ENCODE measurements around the gene SLC38A2. TPM values are rescaled to one million over a fixed set of nuclear protein-coding genes. Genes with fewer than 3 reads are reported as not detected.

The SLC38A2 gene
- total RNA-seq, 4 donors from 2014 or later = 186 to 503 (median 368) TPM

DNA sequence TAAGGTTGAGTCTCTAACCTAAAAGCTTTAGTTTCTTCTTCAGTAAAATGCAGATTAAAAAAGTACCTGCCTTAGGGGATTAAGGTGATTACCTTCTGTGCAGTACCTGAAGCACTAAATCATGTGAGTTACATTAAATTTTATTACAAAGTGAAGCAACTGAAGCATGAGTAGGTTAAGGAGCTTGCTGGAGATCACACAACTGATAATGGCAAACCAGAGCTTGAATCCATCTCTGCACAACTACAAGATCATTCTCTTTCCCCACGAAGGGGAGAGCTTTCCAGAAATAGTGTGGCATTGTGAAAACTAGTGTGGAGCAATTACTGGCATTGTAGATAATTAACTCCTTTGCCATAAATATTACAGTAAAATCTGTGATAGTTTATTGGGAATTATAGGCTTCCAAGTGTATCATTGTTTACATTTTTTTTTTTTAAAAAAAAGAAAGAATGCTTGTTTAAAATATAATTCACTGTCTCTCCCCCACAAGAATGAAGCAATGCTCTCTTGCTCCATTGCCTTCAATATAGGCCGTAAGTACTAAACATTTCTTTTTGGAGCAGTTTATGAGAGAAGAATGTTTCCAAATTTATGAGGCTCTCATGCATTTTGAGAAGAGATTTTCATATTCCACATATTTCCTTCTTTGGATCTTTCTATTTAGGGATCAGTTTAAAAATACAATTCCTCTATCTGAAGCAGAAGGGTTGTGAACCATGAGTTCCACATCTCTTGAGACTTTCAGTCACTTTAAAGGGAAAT is 20.5 kb downstream of the SLC38A2 start:
- TF ChIP-seq, protein P1, sequence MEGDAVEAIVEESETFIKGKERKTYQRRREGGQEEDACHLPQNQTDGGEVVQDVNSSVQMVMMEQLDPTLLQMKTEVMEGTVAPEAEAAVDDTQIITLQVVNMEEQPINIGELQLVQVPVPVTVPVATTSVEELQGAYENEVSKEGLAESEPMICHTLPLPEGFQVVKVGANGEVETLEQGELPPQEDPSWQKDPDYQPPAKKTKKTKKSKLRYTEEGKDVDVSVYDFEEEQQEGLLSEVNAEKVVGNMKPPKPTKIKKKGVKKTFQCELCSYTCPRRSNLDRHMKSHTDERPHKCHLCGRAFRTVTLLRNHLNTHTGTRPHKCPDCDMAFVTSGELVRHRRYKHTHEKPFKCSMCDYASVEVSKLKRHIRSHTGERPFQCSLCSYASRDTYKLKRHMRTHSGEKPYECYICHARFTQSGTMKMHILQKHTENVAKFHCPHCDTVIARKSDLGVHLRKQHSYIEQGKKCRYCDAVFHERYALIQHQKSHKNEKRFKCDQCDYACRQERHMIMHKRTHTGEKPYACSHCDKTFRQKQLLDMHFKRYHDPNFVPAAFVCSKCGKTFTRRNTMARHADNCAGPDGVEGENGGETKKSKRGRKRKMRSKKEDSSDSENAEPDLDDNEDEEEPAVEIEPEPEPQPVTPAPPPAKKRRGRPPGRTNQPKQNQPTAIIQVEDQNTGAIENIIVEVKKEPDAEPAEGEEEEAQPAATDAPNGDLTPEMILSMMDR (IDR thresholded peaks at IDR 0.05; ENCODE audit: low read depth) = no peak

DNA sequence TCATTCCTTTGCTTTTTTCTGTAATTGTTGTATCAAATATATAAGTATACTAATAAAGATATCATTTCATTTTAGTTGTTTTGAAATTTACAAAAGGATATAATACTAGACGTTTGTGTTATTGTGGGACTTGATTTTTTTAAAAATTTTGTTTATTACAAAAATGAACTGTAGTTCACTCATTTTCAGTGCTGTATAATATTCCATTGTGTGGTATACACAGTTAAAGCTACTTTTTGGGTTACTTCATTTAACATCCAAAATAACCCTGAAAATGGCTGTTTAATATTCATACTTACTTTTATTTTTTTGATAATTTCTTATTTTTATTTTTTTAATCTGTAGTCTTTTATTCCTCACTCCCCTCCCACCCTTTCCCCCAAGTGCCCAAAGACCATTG is 21.4 kb downstream of the SLC38A2 start:
- TF ChIP-seq, protein P1 (IDR thresholded peaks at IDR 0.05; ENCODE audit: low read depth) = no peak

DNA sequence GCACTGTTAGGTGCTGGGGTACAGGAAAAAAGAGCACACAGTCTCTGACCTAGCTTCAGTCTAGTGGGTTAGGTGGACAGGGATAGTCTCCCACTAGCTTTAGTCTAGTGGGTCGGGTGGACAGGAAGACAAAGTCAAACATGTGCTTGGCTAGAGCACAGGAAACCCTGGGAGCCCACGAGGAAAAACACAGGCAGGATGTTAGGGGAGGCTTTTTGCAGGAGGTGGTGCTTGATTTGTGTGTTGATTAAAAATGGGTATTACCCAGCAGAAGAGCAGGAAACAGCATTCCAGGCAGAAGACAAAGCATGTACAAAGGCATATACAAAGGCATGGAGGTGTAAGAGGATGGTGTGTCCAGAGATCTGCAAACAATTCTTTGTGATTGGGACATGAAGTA is 23.3 kb downstream of the SLC38A2 start:
- TF ChIP-seq, protein P1 (IDR thresholded peaks at IDR 0.05; ENCODE audit: low read depth) = no peak

DNA sequence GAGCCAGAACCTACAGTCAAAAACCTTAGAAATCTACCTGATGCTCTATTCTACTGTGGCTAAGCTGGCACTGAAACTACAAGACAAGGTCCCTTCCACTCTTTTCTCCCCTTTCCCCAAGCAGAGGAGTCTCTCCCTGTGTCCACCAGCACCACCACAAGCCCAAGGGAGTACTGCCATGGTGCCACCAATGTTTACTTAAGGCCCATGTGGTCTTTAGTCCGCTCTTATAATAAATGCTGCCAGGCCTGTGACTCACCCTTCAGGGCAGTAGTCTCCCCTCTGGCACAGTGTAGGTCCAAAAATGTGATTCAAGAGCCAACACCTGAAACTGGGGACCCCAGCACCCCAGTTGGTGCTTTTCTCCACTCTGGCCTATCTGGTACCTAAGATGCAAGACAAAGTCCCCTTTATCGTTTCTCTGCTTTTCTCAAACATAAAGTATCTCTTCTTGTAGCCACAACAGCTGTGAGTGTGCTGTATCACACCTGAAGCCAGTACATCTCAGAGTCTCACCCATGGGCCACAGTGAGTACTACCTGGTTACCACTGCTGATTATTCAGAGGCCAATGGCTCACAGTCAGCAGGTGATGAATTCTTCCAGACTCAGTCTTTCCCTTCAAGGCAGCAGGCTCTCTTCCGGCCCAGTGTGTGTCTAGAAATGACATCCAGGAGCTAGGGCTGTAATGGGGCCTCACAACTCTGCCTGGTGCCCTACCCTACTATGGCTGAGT is 29.3 kb downstream of the SLC38A2 start:
- TF ChIP-seq, protein P1 (IDR thresholded peaks at IDR 0.05; ENCODE audit: low read depth) = no peak

DNA sequence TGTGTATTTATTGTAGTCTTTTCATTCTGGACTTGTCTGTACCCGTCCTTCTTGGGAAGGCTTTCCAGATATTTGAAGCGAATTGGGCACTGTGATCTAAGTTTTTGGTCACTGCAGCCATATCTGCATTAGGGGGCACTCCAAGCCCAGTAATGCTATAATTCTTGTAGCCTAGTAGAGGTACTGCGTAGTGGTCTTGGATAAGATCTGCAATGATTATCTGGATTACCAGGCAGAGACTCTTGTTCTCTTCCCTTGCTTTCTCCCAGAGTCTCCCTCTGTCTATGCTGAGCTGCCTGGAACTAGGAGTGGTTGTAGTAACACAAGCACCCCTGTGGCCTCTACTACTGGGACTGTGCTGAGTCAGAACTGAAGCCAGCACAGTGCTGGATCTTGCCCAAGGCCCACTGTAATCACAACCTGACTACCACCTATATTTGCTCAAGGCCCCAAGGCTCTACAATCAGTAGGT is 30.0 kb downstream of the SLC38A2 start:
- TF ChIP-seq, protein P1 (IDR thresholded peaks at IDR 0.05; ENCODE audit: low read depth) = no peak

DNA sequence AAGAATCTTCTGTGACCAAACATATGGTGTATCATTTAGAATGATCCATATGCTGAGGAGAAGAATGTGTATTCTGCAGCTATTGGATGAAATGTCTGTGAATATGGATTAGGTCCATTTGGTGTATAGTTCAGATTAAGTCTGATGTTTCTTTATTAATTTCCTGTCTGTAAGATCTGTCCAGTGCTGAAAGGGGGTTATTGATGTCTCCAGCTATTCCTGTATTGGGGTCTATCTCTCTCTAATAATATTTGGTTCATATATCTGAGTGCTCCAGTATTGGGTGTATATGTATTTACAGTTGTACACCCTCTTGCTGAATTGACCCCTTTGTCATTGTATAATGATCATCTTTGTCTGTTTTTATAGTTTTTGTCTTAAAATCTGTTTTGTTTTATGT is 33.5 kb downstream of the SLC38A2 start:
- TF ChIP-seq, protein P1 (IDR thresholded peaks at IDR 0.05; ENCODE audit: low read depth) = no peak

DNA sequence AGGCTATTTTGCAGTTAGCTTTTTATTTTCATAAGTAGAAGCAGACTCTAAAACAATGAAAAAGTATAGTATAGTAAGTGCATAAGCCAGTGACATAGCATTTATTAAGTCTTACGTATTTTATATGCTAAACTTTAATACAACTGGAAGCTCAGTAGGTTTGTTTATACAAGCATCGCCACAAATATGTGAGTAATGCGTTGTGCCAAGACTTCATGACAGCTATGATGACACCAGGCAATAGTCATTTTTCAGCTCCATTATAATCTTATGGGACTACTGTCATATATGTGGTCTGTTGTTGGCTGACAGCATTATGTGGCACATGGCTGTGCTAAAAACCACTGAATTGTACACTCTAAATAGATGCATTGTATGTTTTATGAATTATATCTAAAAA is 40.3 kb downstream of the SLC38A2 start:
- TF ChIP-seq, protein P1 (IDR thresholded peaks at IDR 0.05; ENCODE audit: low read depth) = no peak
